ENCODE data around the gene HPS3. TPM values are rescaled to one million over a fixed set of nuclear protein-coding genes. Genes with fewer than 3 reads are reported as not detected.
A peak's percentile ranks its signal among the peaks of the same experiment; 100 is the strongest.
"Not testable (repeated sequence)": the region's sequence is repeated elsewhere in the genome, so short reads cannot be mapped to it uniquely, and the experiment has no call there.

HPS3 gene
- total RNA-seq, 1 experiment from 2014 or later: 62.5 TPM

DNA sequence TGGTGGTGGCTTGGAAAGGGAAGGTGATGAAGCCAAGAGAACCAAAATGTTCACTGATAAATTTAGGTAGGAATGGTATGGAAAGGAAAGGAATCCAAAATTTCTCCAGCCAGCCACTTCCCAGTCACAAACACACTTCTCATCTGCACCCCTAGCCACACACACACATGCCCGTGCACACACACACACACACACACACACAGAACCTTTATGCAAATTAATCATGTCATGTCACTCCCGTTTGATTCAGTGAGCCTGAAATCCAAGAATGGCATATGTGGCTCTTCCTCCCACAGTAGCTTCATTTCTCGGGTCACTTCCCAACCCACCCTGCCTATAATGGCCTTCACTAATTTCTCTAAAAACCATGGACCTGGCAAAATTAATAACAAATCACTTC, 40.0 kb upstream of the HPS3 start:
- Histone ChIP-seq H3K9ac (ENCODE audit: low read length) (no peak overlapping the region), H3K9me2 (replicated peaks; ENCODE audit: insufficient read depth, low read length) (no peaks in the 10 kb centered on the region), H2AFZ (ENCODE audit: low read length) (0 out of 2 replicates have a peak overlapping the region, but pooled peaks have one; percentile 27), H3K36me3 (ENCODE audit: insufficient read depth, low read length) (no peaks in the 10 kb centered on the region; the same call in 1 of the 2 replicates), H3K27me3 (ENCODE audit: low read length) (no peaks in the 10 kb centered on the region), H4K20me1 (ENCODE audit: insufficient read depth, low read depth, low read length) (no peaks in the 10 kb centered on the region), H3K79me2 (ENCODE audit: low read length) (peaks cover 19% of the 10 kb centered on the region), H3K4me2 (ENCODE audit: low read depth, low read length, poor library complexity, severe bottlenecking) (peak overlapping the region; percentile 44), H3K4me1 (ENCODE audit: low read length) (peaks cover 56% of the 10 kb centered on the region), H3K9me3 (ENCODE audit: low read length) (no peaks in the 10 kb centered on the region), H3K27ac (ENCODE audit: low read length) (no peak overlapping the region), H3K4me3 (ENCODE audit: low read length) (no peak overlapping the region)
- peak; percentile 69 for DNase-seq

- H3K9ac ChIP-seq (ENCODE audit: low read length): peak overlapping the region; percentile 15; the same call in 1 of the 2 replicates
- no peaks in the 10 kb centered on the region for H3K9me2 ChIP-seq (replicated peaks; ENCODE audit: insufficient read depth, low read length)
- DNase-seq: no peak
- peak overlapping the region; percentile 79 for H3K27ac ChIP-seq (ENCODE audit: low read length)
- peaks cover 52% of the 10 kb centered on the region for H3K4me1 ChIP-seq (ENCODE audit: low read length)
- peaks cover 8% of the 10 kb centered on the region for H3K79me2 ChIP-seq (ENCODE audit: low read length)
- no peaks in the 10 kb centered on the region for H3K9me3 ChIP-seq (ENCODE audit: low read length)
- H3K36me3 ChIP-seq (ENCODE audit: insufficient read depth, low read length): no peaks in the 10 kb centered on the region
- H4K20me1 ChIP-seq (ENCODE audit: insufficient read depth, low read depth, low read length): no peaks in the 10 kb centered on the region
- H3K4me3 ChIP-seq (ENCODE audit: low read length): peak overlapping the region; percentile 21
- H3K27me3 ChIP-seq (ENCODE audit: low read length): no peaks in the 10 kb centered on the region
- H2AFZ ChIP-seq (ENCODE audit: low read length): peak overlapping the region; percentile 33; the same call in 1 of the 2 replicates
- peak overlapping the region; percentile 68 for H3K4me2 ChIP-seq (ENCODE audit: low read depth, low read length, poor library complexity, severe bottlenecking)
Measured at GRCh38 chr3:149090461-149090860, 39.0 kb upstream of the HPS3 start.

DNA sequence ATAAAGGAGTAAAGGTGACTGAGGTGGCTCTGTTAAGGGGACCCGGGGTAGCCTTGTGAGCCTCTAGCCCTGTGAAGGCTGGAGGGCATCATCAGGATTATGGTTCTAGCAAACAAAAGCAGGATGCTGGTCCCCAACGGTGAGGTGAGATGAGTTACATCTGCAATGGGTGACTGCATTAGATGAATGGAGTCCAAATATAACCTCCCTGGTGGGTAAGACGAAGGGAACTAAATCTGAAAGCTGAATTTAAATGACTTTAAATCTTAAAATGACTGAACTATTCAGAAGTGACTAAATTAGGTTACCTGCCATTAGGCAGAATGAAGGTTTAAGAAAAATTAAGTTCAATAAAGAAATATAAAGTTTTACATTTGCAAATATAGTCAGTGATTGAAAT, 38.5 kb upstream of the HPS3 start:
- peaks cover 4% of the 10 kb centered on the region for H3K79me2 ChIP-seq (ENCODE audit: low read length)
- no peaks in the 10 kb centered on the region for H3K9me3 ChIP-seq (ENCODE audit: low read length)
- H3K4me1 ChIP-seq (ENCODE audit: low read length): peaks cover 57% of the 10 kb centered on the region
- peak overlapping the region; percentile 33; the same call in 1 of the 2 replicates for H2AFZ ChIP-seq (ENCODE audit: low read length)
- no peaks in the 10 kb centered on the region for H4K20me1 ChIP-seq (ENCODE audit: insufficient read depth, low read depth, low read length)
- DNase-seq: peak; percentile 88
- H3K9ac ChIP-seq (ENCODE audit: low read length): peak overlapping the region; percentile 15; the same call in 1 of the 2 replicates
- H3K36me3 ChIP-seq (ENCODE audit: insufficient read depth, low read length): no peaks in the 10 kb centered on the region
- H3K27me3 ChIP-seq (ENCODE audit: low read length): no peaks in the 10 kb centered on the region
- no peaks in the 10 kb centered on the region for H3K9me2 ChIP-seq (replicated peaks; ENCODE audit: insufficient read depth, low read length)
- peak overlapping the region; percentile 21 for H3K4me3 ChIP-seq (ENCODE audit: low read length)
- H3K4me2 ChIP-seq (ENCODE audit: low read depth, low read length, poor library complexity, severe bottlenecking): peak overlapping the region; percentile 68
- H3K27ac ChIP-seq (ENCODE audit: low read length): peak overlapping the region; percentile 79

GRCh38 chr3:149091983-149092382, 37.5 kb upstream of the HPS3 start:
- no peaks in the 10 kb centered on the region for H3K9me2 ChIP-seq (replicated peaks; ENCODE audit: insufficient read depth, low read length)
- no peak overlapping the region for H3K4me3 ChIP-seq (ENCODE audit: low read length)
- no peaks in the 10 kb centered on the region for H4K20me1 ChIP-seq (ENCODE audit: insufficient read depth, low read depth, low read length)
- no peak for DNase-seq
- no peaks in the 10 kb centered on the region for H3K27me3 ChIP-seq (ENCODE audit: low read length)
- H3K9ac ChIP-seq (ENCODE audit: low read length): no peak overlapping the region
- no peaks in the 10 kb centered on the region for H3K79me2 ChIP-seq (ENCODE audit: low read length)
- H3K4me2 ChIP-seq (ENCODE audit: low read depth, low read length, poor library complexity, severe bottlenecking): peak overlapping the region; percentile 68
- no peaks in the 10 kb centered on the region for H3K36me3 ChIP-seq (ENCODE audit: insufficient read depth, low read length)
- peaks cover 54% of the 10 kb centered on the region for H3K4me1 ChIP-seq (ENCODE audit: low read length)
- H3K27ac ChIP-seq (ENCODE audit: low read length): no peak overlapping the region
- no peak overlapping the region for H2AFZ ChIP-seq (ENCODE audit: low read length)
- no peaks in the 10 kb centered on the region for H3K9me3 ChIP-seq (ENCODE audit: low read length)

GRCh38 chr3:149095487-149095886, 34.0 kb upstream of the HPS3 start:
- peak; percentile 60 for DNase-seq
- H3K9me3 ChIP-seq (ENCODE audit: low read length): no peaks in the 10 kb centered on the region
- no peaks in the 10 kb centered on the region for H3K9me2 ChIP-seq (replicated peaks; ENCODE audit: insufficient read depth, low read length)
- H3K36me3 ChIP-seq (ENCODE audit: insufficient read depth, low read length): no peaks in the 10 kb centered on the region
- no peaks in the 10 kb centered on the region for H4K20me1 ChIP-seq (ENCODE audit: insufficient read depth, low read depth, low read length)
- no peak overlapping the region for H3K27ac ChIP-seq (ENCODE audit: low read length)
- no peak overlapping the region for H3K9ac ChIP-seq (ENCODE audit: low read length)
- H3K79me2 ChIP-seq (ENCODE audit: low read length): no peaks in the 10 kb centered on the region
- no peak overlapping the region for H2AFZ ChIP-seq (ENCODE audit: low read length)
- H3K4me3 ChIP-seq (ENCODE audit: low read length): no peak overlapping the region
- H3K27me3 ChIP-seq (ENCODE audit: low read length): no peaks in the 10 kb centered on the region
- H3K4me1 ChIP-seq (ENCODE audit: low read length): peaks cover 40% of the 10 kb centered on the region
- H3K4me2 ChIP-seq (ENCODE audit: low read depth, low read length, poor library complexity, severe bottlenecking): peak overlapping the region; percentile 44

- H3K9me2 ChIP-seq (replicated peaks; ENCODE audit: insufficient read depth, low read length); H3K9me3 ChIP-seq (ENCODE audit: low read length); H3K4me2 ChIP-seq (ENCODE audit: low read depth, low read length, poor library complexity, severe bottlenecking); DNase-seq; H3K9ac ChIP-seq (ENCODE audit: low read length); H3K27ac ChIP-seq (ENCODE audit: low read length); H3K36me3 ChIP-seq (ENCODE audit: insufficient read depth, low read length); H3K4me3 ChIP-seq (ENCODE audit: low read length); H4K20me1 ChIP-seq (ENCODE audit: insufficient read depth, low read depth, low read length); H3K79me2 ChIP-seq (ENCODE audit: low read length); H3K27me3 ChIP-seq (ENCODE audit: low read length); H2AFZ ChIP-seq (ENCODE audit: low read length): not testable (repeated sequence)
- peaks cover 20% of the 10 kb centered on the region for H3K4me1 ChIP-seq (ENCODE audit: low read length)
Measured at GRCh38 chr3:149097987-149098386, 31.5 kb upstream of the HPS3 start.

GRCh38 chr3:149101154-149101553, 28.3 kb upstream of the HPS3 start:
- Histone ChIP-seq H3K9me2 (replicated peaks; ENCODE audit: insufficient read depth, low read length) (no peaks in the 10 kb centered on the region), H3K4me2 (ENCODE audit: low read depth, low read length, poor library complexity, severe bottlenecking) (no peak overlapping the region), H3K36me3 (ENCODE audit: insufficient read depth, low read length) (no peaks in the 10 kb centered on the region), H3K4me3 (ENCODE audit: low read length) (no peak overlapping the region), H4K20me1 (ENCODE audit: insufficient read depth, low read depth, low read length) (no peaks in the 10 kb centered on the region), H3K9me3 (ENCODE audit: low read length) (no peaks in the 10 kb centered on the region), H3K79me2 (ENCODE audit: low read length) (no peaks in the 10 kb centered on the region), H3K4me1 (ENCODE audit: low read length) (peaks cover 8% of the 10 kb centered on the region), H2AFZ (ENCODE audit: low read length) (no peak overlapping the region), H3K27me3 (ENCODE audit: low read length) (no peaks in the 10 kb centered on the region), H3K9ac (ENCODE audit: low read length) (no peak overlapping the region), H3K27ac (ENCODE audit: low read length) (no peak overlapping the region)
- no peak for DNase-seq

DNA sequence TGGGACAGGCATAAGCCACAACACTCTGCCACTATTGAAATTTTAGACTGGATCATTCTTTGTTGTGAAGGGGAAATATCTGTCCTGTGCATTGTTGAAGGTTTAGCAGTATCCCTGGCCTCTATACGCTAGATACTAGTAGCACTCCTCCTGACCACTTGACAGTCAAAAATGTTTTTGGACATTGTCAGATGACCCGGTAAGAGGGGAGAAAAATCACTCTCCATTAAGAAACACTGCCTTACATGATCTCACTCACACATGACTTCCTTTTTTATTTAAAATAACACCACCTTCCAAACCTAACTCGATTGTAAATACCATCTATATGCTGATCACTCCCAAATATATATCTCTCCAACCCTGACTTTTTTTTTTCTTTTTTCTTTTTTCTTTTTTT, 27.8 kb upstream of the HPS3 start:
- Histone ChIP-seq H2AFZ (ENCODE audit: low read length) (no peak overlapping the region), H3K4me3 (ENCODE audit: low read length) (no peak overlapping the region), H3K4me1 (ENCODE audit: low read length) (peaks cover 8% of the 10 kb centered on the region), H3K27me3 (ENCODE audit: low read length) (no peaks in the 10 kb centered on the region), H3K27ac (ENCODE audit: low read length) (no peak overlapping the region), H3K9me2 (replicated peaks; ENCODE audit: insufficient read depth, low read length) (no peaks in the 10 kb centered on the region), H3K9me3 (ENCODE audit: low read length) (no peaks in the 10 kb centered on the region), H3K36me3 (ENCODE audit: insufficient read depth, low read length) (no peaks in the 10 kb centered on the region), H3K79me2 (ENCODE audit: low read length) (no peaks in the 10 kb centered on the region), H3K9ac (ENCODE audit: low read length) (no peak overlapping the region), H4K20me1 (ENCODE audit: insufficient read depth, low read depth, low read length) (no peaks in the 10 kb centered on the region), H3K4me2 (ENCODE audit: low read depth, low read length, poor library complexity, severe bottlenecking) (no peak overlapping the region)
- no peak for DNase-seq

DNA sequence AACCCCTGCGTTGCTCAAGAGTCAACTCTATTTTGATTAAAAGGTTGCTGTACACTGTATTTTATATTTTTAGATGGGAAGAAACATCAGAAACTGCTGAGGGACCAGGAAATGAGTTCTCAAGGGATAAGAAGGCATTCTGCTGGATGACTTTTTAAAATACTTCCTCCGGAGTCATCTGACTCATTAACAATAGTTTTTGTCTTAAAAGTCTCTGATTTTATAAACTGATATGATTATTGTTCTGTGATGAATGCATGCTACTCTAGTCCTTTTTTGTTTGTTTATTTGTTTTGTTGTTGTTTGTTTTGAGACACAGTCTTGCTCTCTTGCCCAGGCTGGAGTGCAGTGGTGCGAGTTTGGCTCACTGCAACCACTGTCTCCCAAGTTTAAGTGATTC, 25.0 kb upstream of the HPS3 start:
- no peak overlapping the region for H2AFZ ChIP-seq (ENCODE audit: low read length)
- no peaks in the 10 kb centered on the region for H3K9me3 ChIP-seq (ENCODE audit: low read length)
- H3K4me3 ChIP-seq (ENCODE audit: low read length): no peak overlapping the region
- H3K79me2 ChIP-seq (ENCODE audit: low read length): no peaks in the 10 kb centered on the region
- H3K9me2 ChIP-seq (replicated peaks; ENCODE audit: insufficient read depth, low read length): no peaks in the 10 kb centered on the region
- no peak overlapping the region for H3K27ac ChIP-seq (ENCODE audit: low read length)
- H3K9ac ChIP-seq (ENCODE audit: low read length): no peak overlapping the region
- H3K36me3 ChIP-seq (ENCODE audit: insufficient read depth, low read length): no peaks in the 10 kb centered on the region
- no peak for DNase-seq
- no peak overlapping the region for H3K4me2 ChIP-seq (ENCODE audit: low read depth, low read length, poor library complexity, severe bottlenecking)
- no peaks in the 10 kb centered on the region for H4K20me1 ChIP-seq (ENCODE audit: insufficient read depth, low read depth, low read length)
- no peaks in the 10 kb centered on the region for H3K27me3 ChIP-seq (ENCODE audit: low read length)
- 0 out of 2 replicates have a peak, but pooled peaks cover 2% of the 10 kb centered on the region for H3K4me1 ChIP-seq (ENCODE audit: low read length)

Measured in Karpas-422 (cell line).